Neural cell (in vitro differentiated cells): ENCODE results near the gene SEL1L2. TPM values are rescaled to one million over a fixed set of nuclear protein-coding genes. Genes with fewer than 3 reads are reported as not detected.

Experiments
- H2AFZ ChIP-seq: fragments of 200-600, 300-800 bp; sonication (generic), shearing (Covaris generic); 2 replicates; pipeline ENCODE4 v1.6.0; 2014; ENCODE audit warnings: low read depth, mild to moderate bottlenecking, antibody characterized with exemption, low read length, moderate library complexity
- H3F3A ChIP-seq: fragments of 200-600 bp; shearing (Covaris generic); 2 replicates; pipeline ENCODE4 v1.6.1; 2016; ENCODE audit warnings: mild to moderate bottlenecking, moderate library complexity, mixed read lengths, antibody characterized with exemption, low read length; ENCODE audit not compliant: insufficient read depth, poor library complexity, severe bottlenecking
- H3K27ac ChIP-seq: fragments of 200-600, 300-800 bp; sonication (generic), shearing (Covaris generic); 2 replicates; pipeline ENCODE4 v1.5.1; 2014; ENCODE audit warnings: mild to moderate bottlenecking, low read length, moderate library complexity
- H3K27me3 ChIP-seq: fragments of 300-800, 200-600 bp; sonication (generic), shearing (Covaris generic); 2 replicates; pipeline ENCODE4 v1.6.0; 2014; ENCODE audit warnings: mild to moderate bottlenecking, low read depth, low read length, moderate library complexity; ENCODE audit not compliant: insufficient read depth
- H3K36me3 ChIP-seq: fragments of 300-800, 200-600 bp; sonication (generic), shearing (Covaris generic); 2 replicates; pipeline ENCODE4 v1.5.1; 2014; ENCODE audit warnings: mild to moderate bottlenecking, antibody characterized with exemption, low read length, moderate library complexity; ENCODE audit not compliant: insufficient read depth
- H3K4me2 ChIP-seq: fragments of 300-800, 200-600 bp; sonication (generic), shearing (Covaris generic); 2 replicates; pipeline ENCODE4 v1.6.0; 2014; ENCODE audit warnings: mild to moderate bottlenecking, low read length
- H3K4me3 ChIP-seq: fragments of 300-800, 200-600 bp; sonication (generic), shearing (Covaris generic); 2 replicates; pipeline ENCODE4 v1.5.1; 2014; ENCODE audit warnings: mild to moderate bottlenecking, low read length, moderate library complexity
- H3K79me2 ChIP-seq: fragments of 200-600 bp; shearing (Covaris generic); replicated peaks from 2 replicates; pipeline ENCODE4 v1.6.0; 2014; ENCODE audit warnings: mild to moderate bottlenecking, low read length, moderate library complexity; ENCODE audit not compliant: insufficient read depth
- H3K9ac ChIP-seq: fragments of 300-800, 200-600 bp; sonication (generic), shearing (Covaris generic); 2 replicates; pipeline ENCODE4 v1.6.1; 2016; ENCODE audit warnings: mild to moderate bottlenecking, low read length, mixed read lengths
- H3K9me2 ChIP-seq: fragments of 200-600 bp; shearing (Covaris generic); 2 replicates; pipeline ENCODE4 v1.6.1; 2016; ENCODE audit warnings: mild to moderate bottlenecking, low read length, mixed read lengths; ENCODE audit not compliant: insufficient read depth
- H3K9me3 ChIP-seq: fragments of 200-600, 300-800 bp; sonication (generic), shearing (Covaris generic); 2 replicates; pipeline ENCODE4 v1.6.1; 2016; ENCODE audit warnings: mild to moderate bottlenecking, mixed run types, low read length, moderate library complexity, mixed read lengths
- H4K20me1 ChIP-seq: fragments of 200-600 bp; shearing (Covaris generic); 2 replicates; pipeline ENCODE4 v1.6.1; 2016; ENCODE audit warnings: mild to moderate bottlenecking, mixed run types; ENCODE audit not compliant: insufficient read depth
- EP300 ChIP-seq: fragments of 450-650 bp; conservative IDR thresholded peaks from 2 replicates; pipeline ENCODE4 v1.6.1; 2014; ENCODE audit warnings: antibody characterized with exemption, mild to moderate bottlenecking, moderate library complexity; ENCODE audit not compliant: poor library complexity, severe bottlenecking
- EZH2 ChIP-seq: fragments of 200-600, 300-800 bp; shearing (Covaris generic), sonication (generic); IDR thresholded peaks from 2 replicates; pipeline ENCODE4 v1.6.1; 2014; ENCODE audit warnings: antibody characterized with exemption, low read length, borderline replicate concordance, mild to moderate bottlenecking; ENCODE audit not compliant: insufficient read depth, poor library complexity, severe bottlenecking
- MXI1 ChIP-seq: fragments of 450-650 bp; conservative IDR thresholded peaks from 2 replicates; pipeline ENCODE4 v1.6.1; 2014; ENCODE audit warnings: antibody characterized with exemption, mild to moderate bottlenecking; ENCODE audit not compliant: poor library complexity, severe bottlenecking
- POLR2AphosphoS5 ChIP-seq: IDR thresholded peaks from 2 replicates; pipeline ENCODE4 v1.6.1; 2012
- RAD21 ChIP-seq: fragments of 450-650 bp; conservative IDR thresholded peaks from 2 replicates; pipeline ENCODE4 v1.6.1; 2014; ENCODE audit warnings: antibody characterized with exemption, mild to moderate bottlenecking, moderate library complexity
- SMC3 ChIP-seq: fragments of 450-650 bp; conservative IDR thresholded peaks from 2 replicates; pipeline ENCODE4 v1.6.1; 2014; ENCODE audit warnings: antibody characterized with exemption, mild to moderate bottlenecking, moderate library complexity; ENCODE audit not compliant: poor library complexity
- TAF1 ChIP-seq: IDR thresholded peaks from 2 replicates; pipeline ENCODE4 v1.6.1; 2012; ENCODE audit warnings: low read depth
- polyA plus RNA-seq: library from polyadenylated mRNA; depleted of rRNA; stranded (reverse); fragments of >200 nt; gene quantifications from 2 replicates; pipeline ENCODE4 v1.2.3, GENCODE V29; 2014
- TF ChIP-seq, protein P1 (sequence below): fragments of 450-650 bp; IDR thresholded peaks from 2 replicates; pipeline ENCODE4 v1.5.1; 2014; ENCODE audit warnings: antibody characterized with exemption, mild to moderate bottlenecking, moderate library complexity; ENCODE audit not compliant: poor library complexity, severe bottlenecking
- TF ChIP-seq, protein P2 (sequence below): IDR thresholded peaks from 2 replicates; pipeline ENCODE4 v1.6.1; 2012; ENCODE audit warnings: borderline replicate concordance

SEL1L2 gene
- polyA plus RNA-seq, 1 donor from 2014 or later, result not detected

DNA sequence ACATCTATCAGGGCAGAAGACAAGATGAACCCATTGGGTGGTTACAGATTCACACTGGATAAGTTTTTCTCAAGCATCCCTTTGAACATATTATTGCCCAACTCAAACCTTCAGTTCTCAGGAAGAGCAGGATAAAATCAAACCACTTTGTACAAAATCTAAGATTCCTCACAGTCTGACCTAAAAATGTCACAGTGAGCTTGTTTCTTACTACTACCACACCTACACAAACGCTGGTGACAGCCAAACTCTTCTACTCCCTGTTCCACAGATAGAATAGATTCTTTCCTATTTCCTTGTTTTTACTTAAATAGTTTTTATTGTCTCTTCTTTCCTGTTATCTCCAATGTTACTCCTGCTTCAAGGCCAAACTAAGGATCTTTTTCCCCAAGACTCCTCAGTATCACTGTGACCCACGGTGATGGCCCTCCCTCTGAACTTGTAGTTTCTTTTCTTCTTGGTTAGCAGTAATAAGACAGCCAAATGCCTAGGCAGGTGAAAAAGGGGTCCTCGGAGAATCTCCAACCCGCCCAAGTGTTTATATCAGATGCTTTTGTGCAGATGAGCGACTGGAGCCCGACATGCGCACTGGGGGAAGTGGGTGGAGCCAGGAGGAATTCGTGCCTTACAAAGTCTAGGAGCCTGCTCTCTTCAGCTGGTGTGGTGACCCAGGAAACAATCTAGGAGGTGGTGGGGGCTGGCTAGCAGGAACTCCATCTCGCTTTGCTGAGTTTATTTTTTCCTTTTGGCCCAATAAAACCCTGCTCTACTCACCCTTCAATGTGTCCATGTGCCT lies 53.4 kb downstream of the SEL1L2 start:
- Histone ChIP-seq H3K27ac (no peak overlapping the region), H3K4me2 (no peak overlapping the region), H3K9ac (no peak overlapping the region), H3K27me3 (no peaks in the 10 kb centered on the region), H2AFZ (no peak overlapping the region), H4K20me1 (no peaks in the 10 kb centered on the region), H3K36me3 (no peaks in the 10 kb centered on the region), H3K9me3 (no peaks in the 10 kb centered on the region), H3K4me3 (no peak overlapping the region), H3K9me2 (no peaks in the 10 kb centered on the region), H3K79me2 (no peaks in the 10 kb centered on the region), H3F3A (no peaks in the 10 kb centered on the region)
- TF ChIP-seq MXI1 (no peak), POLR2AphosphoS5 (no peak), EP300 (no peak), TAF1 (no peak), SMC3 (no peak)

DNA sequence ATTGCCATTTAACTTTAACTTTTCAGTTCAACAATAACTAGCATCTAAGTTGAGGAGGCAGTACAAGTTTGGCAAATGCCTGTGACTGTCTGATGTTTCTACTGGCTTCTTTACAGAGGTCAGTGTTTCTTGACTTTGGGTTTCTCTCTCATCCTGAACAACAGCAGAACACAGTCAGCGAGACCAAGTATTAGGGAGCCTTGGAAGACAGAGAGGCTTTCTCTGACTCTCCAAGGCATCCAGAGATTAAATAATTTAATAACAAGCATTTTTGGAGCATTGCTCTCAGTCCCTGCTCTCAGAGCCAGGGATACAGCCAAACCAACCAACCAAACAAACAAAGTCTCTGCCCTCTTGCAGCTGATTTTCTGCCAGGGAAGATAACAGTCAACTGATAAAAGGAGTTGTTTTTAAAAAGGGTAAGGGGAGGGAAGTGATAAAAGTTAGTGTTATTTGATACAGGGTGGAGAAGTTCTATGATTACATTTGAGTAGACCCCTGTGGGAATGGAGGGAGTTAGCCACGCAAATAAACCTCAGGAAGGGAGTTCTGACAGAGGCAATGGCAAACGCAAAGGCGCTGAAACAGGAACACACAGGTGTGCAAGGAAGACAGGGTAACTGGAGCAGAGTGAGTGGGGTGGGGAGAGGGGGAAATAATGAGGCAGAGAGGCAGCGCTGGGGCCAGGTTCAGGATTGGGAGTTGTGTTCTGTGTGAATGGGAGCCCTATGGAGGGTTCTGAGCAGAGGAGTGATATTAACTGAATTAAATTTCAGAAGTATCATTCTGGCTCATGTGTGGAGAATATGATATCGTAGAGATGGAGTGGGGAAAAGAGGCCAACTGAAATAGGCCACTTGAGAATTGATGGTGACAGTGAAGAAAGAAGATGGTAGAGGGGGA lies 55.2 kb downstream of the SEL1L2 start:
- TF ChIP-seq SMC3 (no peak), EP300 (no peak), EZH2 (no peak), TAF1 (no peak), MXI1 (no peak), RAD21 (no peak), POLR2AphosphoS5 (no peak)
- TF ChIP-seq, protein P1, sequence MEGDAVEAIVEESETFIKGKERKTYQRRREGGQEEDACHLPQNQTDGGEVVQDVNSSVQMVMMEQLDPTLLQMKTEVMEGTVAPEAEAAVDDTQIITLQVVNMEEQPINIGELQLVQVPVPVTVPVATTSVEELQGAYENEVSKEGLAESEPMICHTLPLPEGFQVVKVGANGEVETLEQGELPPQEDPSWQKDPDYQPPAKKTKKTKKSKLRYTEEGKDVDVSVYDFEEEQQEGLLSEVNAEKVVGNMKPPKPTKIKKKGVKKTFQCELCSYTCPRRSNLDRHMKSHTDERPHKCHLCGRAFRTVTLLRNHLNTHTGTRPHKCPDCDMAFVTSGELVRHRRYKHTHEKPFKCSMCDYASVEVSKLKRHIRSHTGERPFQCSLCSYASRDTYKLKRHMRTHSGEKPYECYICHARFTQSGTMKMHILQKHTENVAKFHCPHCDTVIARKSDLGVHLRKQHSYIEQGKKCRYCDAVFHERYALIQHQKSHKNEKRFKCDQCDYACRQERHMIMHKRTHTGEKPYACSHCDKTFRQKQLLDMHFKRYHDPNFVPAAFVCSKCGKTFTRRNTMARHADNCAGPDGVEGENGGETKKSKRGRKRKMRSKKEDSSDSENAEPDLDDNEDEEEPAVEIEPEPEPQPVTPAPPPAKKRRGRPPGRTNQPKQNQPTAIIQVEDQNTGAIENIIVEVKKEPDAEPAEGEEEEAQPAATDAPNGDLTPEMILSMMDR, result no peak
- TF ChIP-seq, protein P2, sequence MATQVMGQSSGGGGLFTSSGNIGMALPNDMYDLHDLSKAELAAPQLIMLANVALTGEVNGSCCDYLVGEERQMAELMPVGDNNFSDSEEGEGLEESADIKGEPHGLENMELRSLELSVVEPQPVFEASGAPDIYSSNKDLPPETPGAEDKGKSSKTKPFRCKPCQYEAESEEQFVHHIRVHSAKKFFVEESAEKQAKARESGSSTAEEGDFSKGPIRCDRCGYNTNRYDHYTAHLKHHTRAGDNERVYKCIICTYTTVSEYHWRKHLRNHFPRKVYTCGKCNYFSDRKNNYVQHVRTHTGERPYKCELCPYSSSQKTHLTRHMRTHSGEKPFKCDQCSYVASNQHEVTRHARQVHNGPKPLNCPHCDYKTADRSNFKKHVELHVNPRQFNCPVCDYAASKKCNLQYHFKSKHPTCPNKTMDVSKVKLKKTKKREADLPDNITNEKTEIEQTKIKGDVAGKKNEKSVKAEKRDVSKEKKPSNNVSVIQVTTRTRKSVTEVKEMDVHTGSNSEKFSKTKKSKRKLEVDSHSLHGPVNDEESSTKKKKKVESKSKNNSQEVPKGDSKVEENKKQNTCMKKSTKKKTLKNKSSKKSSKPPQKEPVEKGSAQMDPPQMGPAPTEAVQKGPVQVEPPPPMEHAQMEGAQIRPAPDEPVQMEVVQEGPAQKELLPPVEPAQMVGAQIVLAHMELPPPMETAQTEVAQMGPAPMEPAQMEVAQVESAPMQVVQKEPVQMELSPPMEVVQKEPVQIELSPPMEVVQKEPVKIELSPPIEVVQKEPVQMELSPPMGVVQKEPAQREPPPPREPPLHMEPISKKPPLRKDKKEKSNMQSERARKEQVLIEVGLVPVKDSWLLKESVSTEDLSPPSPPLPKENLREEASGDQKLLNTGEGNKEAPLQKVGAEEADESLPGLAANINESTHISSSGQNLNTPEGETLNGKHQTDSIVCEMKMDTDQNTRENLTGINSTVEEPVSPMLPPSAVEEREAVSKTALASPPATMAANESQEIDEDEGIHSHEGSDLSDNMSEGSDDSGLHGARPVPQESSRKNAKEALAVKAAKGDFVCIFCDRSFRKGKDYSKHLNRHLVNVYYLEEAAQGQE, result no peak
- Histone ChIP-seq H3K27ac (no peak overlapping the region), H3K36me3 (no peaks in the 10 kb centered on the region), H3K79me2 (no peaks in the 10 kb centered on the region), H3K4me2 (no peak overlapping the region), H3K9me2 (no peaks in the 10 kb centered on the region), H4K20me1 (no peaks in the 10 kb centered on the region), H3K4me3 (no peak overlapping the region), H2AFZ (no peak overlapping the region), H3K9me3 (no peaks in the 10 kb centered on the region), H3F3A (no peaks in the 10 kb centered on the region), H3K27me3 (no peaks in the 10 kb centered on the region), H3K9ac (no peak overlapping the region)
